Measurements from ENCODE around the gene RHOBTB3.

GRCh38 chr5:95784514-95785302 lies 53.6 kb downstream of the RHOBTB3 start:
- TF ChIP-seq CTCF (IDR thresholded peaks at IDR 0.05) (no peak), REST (IDR thresholded peaks at IDR 0.05; ENCODE audit: insufficient read depth in 1 of 2, low read depth in 2 of 2, low read length in 1 of 2) (no peak)

Measured in Panc1 (cell line).